Measurements from ENCODE around the gene RGPD8. TPM values are rescaled to one million over a fixed set of nuclear protein-coding genes. Genes with fewer than 3 reads are reported as not detected.

Gene RGPD8
- total RNA-seq, 1 experiment from 2014 or later = 5.0 TPM

- BruUV-seq (replicated peaks) = no TSS peak
- Histone ChIP-seq H3K9me3 (ENCODE audit: insufficient read depth, low read depth) (no peaks in the 10 kb centered on the region), H3K4me1 (replicated peaks; ENCODE audit: insufficient read depth) (no peaks in the 10 kb centered on the region), H2AFZ (no peak overlapping the region), H3F3A (ENCODE audit: insufficient read depth, low read depth) (no peaks in the 10 kb centered on the region), H3K36me3 (ENCODE audit: low read depth) (no peaks in the 10 kb centered on the region), H4K20me1 (ENCODE audit: insufficient read depth) (no peaks in the 10 kb centered on the region), H3K4me2 (no peak overlapping the region), H3K27me3 (ENCODE audit: insufficient read depth, low read depth) (peaks cover 5% of the 10 kb centered on the region; the same call in 1 of the 2 replicates), H3K9me2 (ENCODE audit: insufficient read depth) (no peaks in the 10 kb centered on the region), H3K79me2 (ENCODE audit: low read depth) (no peaks in the 10 kb centered on the region), H3K4me3 (no peak overlapping the region), H3K27ac (no peak overlapping the region)
- DNase-seq = no peak
- POLR2A ChIA-PET (ENCODE audit: unreplicated experiment) = no interaction called here
- TF ChIP-seq EZH2 (IDR thresholded peaks at IDR 0.05; ENCODE audit: low read depth) (no peak), CTCF (conservative IDR thresholded peaks at IDR 0.05) (no peak)
- intact Hi-C loops (cut with micrococcal nuclease; ENCODE audit: unreplicated experiment) = no loop called here
- CTCF ChIA-PET = no interaction called here
Observed at GRCh38 chr2:112459372-112459771, 25.9 kb upstream of the RGPD8 start.

- no peaks in the 10 kb centered on the region for H3K9me3 ChIP-seq (ENCODE audit: insufficient read depth, low read depth)
- H3K36me3 ChIP-seq (ENCODE audit: low read depth) = no peaks in the 10 kb centered on the region
- no TSS peak for BruUV-seq (replicated peaks)
- H3K4me1 ChIP-seq (replicated peaks; ENCODE audit: insufficient read depth) = no peaks in the 10 kb centered on the region
- CTCF ChIA-PET = no interaction called here
- no peak for TF ChIP-seq CTCF (conservative IDR thresholded peaks at IDR 0.05)
- TF ChIP-seq EZH2 (IDR thresholded peaks at IDR 0.05; ENCODE audit: low read depth) = no peak
- no peaks in the 10 kb centered on the region for H3K79me2 ChIP-seq (ENCODE audit: low read depth)
- peaks cover 5% of the 10 kb centered on the region; the same call in 1 of the 2 replicates for H3K27me3 ChIP-seq (ENCODE audit: insufficient read depth, low read depth)
- no peaks in the 10 kb centered on the region for H3F3A ChIP-seq (ENCODE audit: insufficient read depth, low read depth)
- H3K4me2 ChIP-seq = no peak overlapping the region
- DNase-seq = no peak
- H2AFZ ChIP-seq = no peak overlapping the region
- H3K27ac ChIP-seq = no peak overlapping the region
- intact Hi-C loops (cut with micrococcal nuclease; ENCODE audit: unreplicated experiment) = no loop called here
- H3K9me2 ChIP-seq (ENCODE audit: insufficient read depth) = no peaks in the 10 kb centered on the region
- H3K4me3 ChIP-seq = no peak overlapping the region
- POLR2A ChIA-PET (ENCODE audit: unreplicated experiment) = no interaction called here
- H4K20me1 ChIP-seq (ENCODE audit: insufficient read depth) = no peaks in the 10 kb centered on the region
Observed at GRCh38 chr2:112454586-112454985, 21.1 kb upstream of the RGPD8 start.

GRCh38 chr2:112451317-112451716 is 17.9 kb upstream of the RGPD8 start:
- POLR2A ChIA-PET (ENCODE audit: unreplicated experiment) = no interaction called here
- CTCF ChIA-PET = interaction anchor here (0.5 kb wide), 1 partner anchor 38 kb away, joined by 3 read pairs; no protein-coding TSS in a partner anchor
- Histone ChIP-seq H3K79me2 (ENCODE audit: low read depth) (no peaks in the 10 kb centered on the region), H2AFZ (no peak overlapping the region), H3K36me3 (ENCODE audit: low read depth) (no peaks in the 10 kb centered on the region), H3K27me3 (ENCODE audit: insufficient read depth, low read depth) (0 out of 2 replicates have a peak, but pooled peaks cover under 1% of the 10 kb centered on the region), H4K20me1 (ENCODE audit: insufficient read depth) (no peaks in the 10 kb centered on the region), H3F3A (ENCODE audit: insufficient read depth, low read depth) (no peaks in the 10 kb centered on the region), H3K9me3 (ENCODE audit: insufficient read depth, low read depth) (no peaks in the 10 kb centered on the region), H3K4me2 (no peak overlapping the region), H3K4me1 (replicated peaks; ENCODE audit: insufficient read depth) (no peaks in the 10 kb centered on the region), H3K27ac (no peak overlapping the region), H3K9me2 (ENCODE audit: insufficient read depth) (no peaks in the 10 kb centered on the region), H3K4me3 (no peak overlapping the region)
- no TSS peak for BruUV-seq (replicated peaks)
- TF ChIP-seq CTCF (conservative IDR thresholded peaks at IDR 0.05) = no peak
- no peak for TF ChIP-seq EZH2 (IDR thresholded peaks at IDR 0.05; ENCODE audit: low read depth)
- intact Hi-C loops (cut with micrococcal nuclease; ENCODE audit: unreplicated experiment) = no loop called here
- DNase-seq = no peak
